Calu3 (cell line): ENCODE results near the gene ACSM2A. TPM values are rescaled to one million over a fixed set of nuclear protein-coding genes. Genes with fewer than 3 reads are reported as not detected.

Experiments used
- total RNA-seq: library from RNA; stranded (reverse); gene quantifications from 2 replicates; pipeline ENCODE4 v1.2.3, GENCODE V29; 2022

The ACSM2A gene
- total RNA-seq, 1 experiment from 2014 or later = not detected

Other genes with a start within 250 kb of the ACSM2A start
- gene GP2, start 124.0 kb upstream of the ACSM2A start, total RNA-seq = not detected in 2 replicates
- not detected in 2 replicates for gene UMOD, start 98.8 kb upstream of the ACSM2A start, total RNA-seq
- not detected in 2 replicates for gene PDILT, start 46.8 kb upstream of the ACSM2A start, total RNA-seq
- not detected in 2 replicates for gene ACSM5, start 42.0 kb upstream of the ACSM2A start, total RNA-seq
- gene ACSM2B, start 124.8 kb downstream of the ACSM2A start, total RNA-seq = not detected in 2 replicates
- gene ACSM1, start 246.2 kb downstream of the ACSM2A start, total RNA-seq = 0.64 and 0.93 TPM in 2 replicates